HEK293 (cell line): ENCODE results near the gene HP.

Source experiments
- CTCF ChIA-PET: fragments of 350-600 bp; formaldehyde crosslinking; extraction: SDS; loops from one replicate; lab custom pipeline; 2021; ENCODE audit warnings: antibody characterized with exemption; lab: Yijun Ruan, JAX
- POLR2A ChIA-PET: fragments of 300-600 bp; formaldehyde crosslinking; extraction: SDS; loops from one replicate; lab custom pipeline; 2020; ENCODE audit warnings: antibody characterized with exemption, inconsistent platforms; lab: Yijun Ruan, JAX
- H3K27ac ChIP-seq: fragments of 200-500 bp; sonication (Bioruptor generic); 2 replicates; pipeline ENCODE4 v1.5.1; 2014; ENCODE audit warnings: low read depth, low read length, control low read depth, inconsistent platforms; ENCODE audit errors: extremely low read depth
- H3K36me3 ChIP-seq, 2 experiments: fragments of 200-500 bp in 1 of 2; sonication (Bioruptor generic) in 1 of 2; 1 replicate in 1 of 2; 2 replicates in 1 of 2; pipeline ENCODE4 v1.5.1; 2014 to 2017; ENCODE audit warnings: inconsistent platforms in 2 of 2, low read length in 2 of 2; ENCODE audit not compliant: control insufficient read depth in 2 of 2, insufficient read depth in 1 of 2
- H3K4me1 ChIP-seq: fragments of 200-500 bp; sonication (Bioruptor generic); 2 replicates; pipeline ENCODE4 v1.5.1; 2014; ENCODE audit warnings: mild to moderate bottlenecking, low read length, inconsistent platforms; ENCODE audit not compliant: control insufficient read depth, insufficient read depth
- H3K4me3 ChIP-seq: 2 replicates; pipeline ENCODE4 v1.5.1; 2011; ENCODE audit warnings: low read depth, mild to moderate bottlenecking, control low read depth, low read length, moderate library complexity
- H3K9me3 ChIP-seq: fragments of 200-500 bp; sonication (Bioruptor generic); 2 replicates; pipeline ENCODE4 v1.5.1; 2014; ENCODE audit warnings: low read depth, low read length, inconsistent platforms; ENCODE audit not compliant: control insufficient read depth, insufficient read depth
- EGR2 ChIP-seq: fragments of 450-650 bp; formaldehyde crosslinking; IDR thresholded peaks from 2 replicates; pipeline ENCODE4 v1.5.1; 2016; ENCODE audit warnings: low read depth, missing biosample characterization, missing genetic modification characterization
- GLI4 ChIP-seq: fragments of 450-650 bp; formaldehyde crosslinking; IDR thresholded peaks from 2 replicates; pipeline ENCODE4 v1.5.1; 2016; ENCODE audit warnings: missing biosample characterization, missing genetic modification characterization
- HOXA7 ChIP-seq: sonication (generic); formaldehyde crosslinking; IDR thresholded peaks from 2 replicates; pipeline ENCODE4 v1.8.1; 2022; ENCODE audit warnings: missing genetic modification reagents, borderline replicate concordance
- OSR2 ChIP-seq: fragments of 450-650 bp; formaldehyde crosslinking; IDR thresholded peaks from 2 replicates; pipeline ENCODE4 v1.5.1; 2016; ENCODE audit warnings: missing biosample characterization, missing genetic modification characterization
- SALL2 ChIP-seq: fragments of 450-650 bp; formaldehyde crosslinking; IDR thresholded peaks from 2 replicates; pipeline ENCODE4 v1.5.0; 2017; ENCODE audit warnings: missing biosample characterization, mild to moderate bottlenecking, missing genetic modification characterization, borderline replicate concordance
- SP7 ChIP-seq: fragments of 450-650 bp; formaldehyde crosslinking; IDR thresholded peaks from 2 replicates; pipeline ENCODE4 v1.5.1; 2016; ENCODE audit warnings: missing biosample characterization, missing genetic modification characterization
- ZBTB21 ChIP-seq: fragments of 450-650 bp; formaldehyde crosslinking; IDR thresholded peaks from 2 replicates; pipeline ENCODE4 v1.5.1; 2017; ENCODE audit warnings: missing biosample characterization, missing genetic modification characterization
- ZFHX2 ChIP-seq: fragments of 450-650 bp; formaldehyde crosslinking; conservative IDR thresholded peaks from 2 replicates; pipeline ENCODE4 v1.5.1; 2016; ENCODE audit warnings: missing biosample characterization, missing genetic modification characterization
- ZFP37 ChIP-seq: fragments of 450-650 bp; formaldehyde crosslinking; IDR thresholded peaks from 2 replicates; pipeline ENCODE4 v1.5.1; 2016; ENCODE audit warnings: missing biosample characterization, missing genetic modification characterization
- ZIC2 ChIP-seq: fragments of 450-650 bp; formaldehyde crosslinking; IDR thresholded peaks from 2 replicates; pipeline ENCODE4 v1.5.1; 2016; ENCODE audit warnings: missing biosample characterization, missing genetic modification characterization
- ZNF157 ChIP-seq: fragments of 450-650 bp; formaldehyde crosslinking; IDR thresholded peaks from 2 replicates; pipeline ENCODE4 v1.5.1; 2016; ENCODE audit warnings: missing biosample characterization, missing genetic modification characterization
- ZNF16 ChIP-seq: fragments of 450-650 bp; formaldehyde crosslinking; IDR thresholded peaks from 2 replicates; pipeline ENCODE4 v1.5.1; 2016; ENCODE audit warnings: low read depth, missing biosample characterization, missing genetic modification characterization
- ZNF544 ChIP-seq: fragments of 450-650 bp; formaldehyde crosslinking; IDR thresholded peaks from 2 replicates; pipeline ENCODE4 v1.5.0; 2017; ENCODE audit warnings: missing biosample characterization, missing genetic modification characterization
- ZNF645 ChIP-seq: fragments of 450-650 bp; formaldehyde crosslinking; IDR thresholded peaks from 2 replicates; pipeline ENCODE4; 2016; ENCODE audit warnings: missing biosample characterization, missing genetic modification characterization
- ZNF692 ChIP-seq: fragments of 450-650 bp; formaldehyde crosslinking; IDR thresholded peaks from 2 replicates; pipeline ENCODE4 v1.5.1; 2016; ENCODE audit warnings: missing biosample characterization, missing genetic modification characterization
- TF ChIP-seq, protein P1 (sequence below): fragments of 450-650 bp; formaldehyde crosslinking; IDR thresholded peaks from 2 replicates; pipeline ENCODE4 v1.5.1; 2016; ENCODE audit warnings: missing biosample characterization, missing genetic modification characterization
- TF ChIP-seq, protein P2 (sequence below): fragments of 450-650 bp; formaldehyde crosslinking; IDR thresholded peaks from 2 replicates; pipeline ENCODE4 v1.5.1; 2016; ENCODE audit warnings: missing biosample characterization, missing genetic modification characterization
- TF ChIP-seq, protein P3 (sequence below): fragments of 450-650 bp; formaldehyde crosslinking; conservative IDR thresholded peaks from 2 replicates; pipeline ENCODE4 v1.5.1; 2016; ENCODE audit warnings: low read depth, missing biosample characterization, missing genetic modification characterization

The HP gene

GRCh38 chr16:72013389-72013788 lies 40.9 kb upstream of the HP start (continued):
- peak; percentile 98 for TF ChIP-seq ZNF692 (tag by site-specific recombination)

DNA sequence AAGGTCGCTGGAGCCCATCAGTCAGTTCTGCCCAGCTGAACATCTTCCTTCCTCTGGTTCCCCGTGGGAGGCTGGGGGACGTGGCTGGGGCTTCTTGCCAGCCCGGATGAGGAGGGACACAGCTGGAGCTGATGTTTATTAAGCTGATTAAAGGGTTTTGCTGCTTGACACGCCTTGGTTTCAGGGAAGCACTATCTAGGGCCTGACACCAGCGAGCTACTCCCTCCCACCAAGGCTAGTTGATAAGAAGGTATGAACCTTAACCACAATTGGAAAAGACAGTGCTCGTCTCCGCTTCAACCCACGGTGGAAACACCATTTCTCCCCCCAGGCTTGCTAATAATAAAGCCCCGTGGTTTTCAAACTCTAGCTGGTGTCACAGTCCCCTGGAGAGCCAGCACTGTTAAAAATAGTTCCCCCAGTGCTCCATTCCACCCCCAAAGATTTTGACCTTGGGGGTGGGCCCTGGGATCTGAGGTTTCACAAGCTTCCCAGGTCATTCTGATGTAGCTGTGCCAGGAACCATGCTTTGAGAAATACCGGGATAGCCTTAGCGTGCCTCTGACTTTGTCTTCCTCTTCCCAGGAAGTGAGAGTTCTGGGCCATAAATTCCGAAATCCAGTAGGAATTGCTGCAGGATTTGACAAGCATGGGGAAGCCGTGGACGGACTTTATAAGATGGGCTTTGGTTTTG lies 40.3 kb upstream of the HP start:
- ChIA-PET POLR2A (interaction anchor here (0.8 kb wide), 1 partner anchor 205 kb away, joined by 3 read pairs; the partner anchor contains the start of gene AP1G1), CTCF (interaction anchor here (0.7 to 0.8 kb wide), 2 partner anchors 53 to 526 kb away, joined by 3 read pairs; no protein-coding TSS in a partner anchor)
- peaks cover 0 to 35% of the 10 kb centered on the region in 2 experiments; a peak in 1 of 3 replicates for H3K36me3 ChIP-seq

GRCh38 chr16:72014675-72015074 lies 39.6 kb upstream of the HP start:
- ChIA-PET POLR2A (interaction anchor here (0.8 kb wide), 1 partner anchor 206 kb away, joined by 3 read pairs; the partner anchor contains the start of gene AP1G1), CTCF (interaction anchor here (0.7 to 0.8 kb wide), 2 partner anchors 52 to 525 kb away, joined by 3 read pairs; no protein-coding TSS in a partner anchor)
- Histone ChIP-seq H3K27ac (no peak overlapping the region), H3K4me1 (0 out of 2 replicates have a peak, but pooled peaks cover 2% of the 10 kb centered on the region), H3K36me3 (peaks cover 0 to 37% of the 10 kb centered on the region in 2 experiments; a peak in 1 of 3 replicates), H3K9me3 (no peaks in the 10 kb centered on the region), H3K4me3 (no peak overlapping the region)
- TF ChIP-seq ZNF157 (tag by site-specific recombination): no peak
- TF ChIP-seq ZNF645: no peak
- no peak for TF ChIP-seq ZBTB21 (tag by site-specific recombination)
- TF ChIP-seq ZFP37 (tag by site-specific recombination): no peak
- TF ChIP-seq SALL2 (tag by site-specific recombination): no peak
- TF ChIP-seq OSR2 (tag by site-specific recombination): no peak
- TF ChIP-seq, protein P1, sequence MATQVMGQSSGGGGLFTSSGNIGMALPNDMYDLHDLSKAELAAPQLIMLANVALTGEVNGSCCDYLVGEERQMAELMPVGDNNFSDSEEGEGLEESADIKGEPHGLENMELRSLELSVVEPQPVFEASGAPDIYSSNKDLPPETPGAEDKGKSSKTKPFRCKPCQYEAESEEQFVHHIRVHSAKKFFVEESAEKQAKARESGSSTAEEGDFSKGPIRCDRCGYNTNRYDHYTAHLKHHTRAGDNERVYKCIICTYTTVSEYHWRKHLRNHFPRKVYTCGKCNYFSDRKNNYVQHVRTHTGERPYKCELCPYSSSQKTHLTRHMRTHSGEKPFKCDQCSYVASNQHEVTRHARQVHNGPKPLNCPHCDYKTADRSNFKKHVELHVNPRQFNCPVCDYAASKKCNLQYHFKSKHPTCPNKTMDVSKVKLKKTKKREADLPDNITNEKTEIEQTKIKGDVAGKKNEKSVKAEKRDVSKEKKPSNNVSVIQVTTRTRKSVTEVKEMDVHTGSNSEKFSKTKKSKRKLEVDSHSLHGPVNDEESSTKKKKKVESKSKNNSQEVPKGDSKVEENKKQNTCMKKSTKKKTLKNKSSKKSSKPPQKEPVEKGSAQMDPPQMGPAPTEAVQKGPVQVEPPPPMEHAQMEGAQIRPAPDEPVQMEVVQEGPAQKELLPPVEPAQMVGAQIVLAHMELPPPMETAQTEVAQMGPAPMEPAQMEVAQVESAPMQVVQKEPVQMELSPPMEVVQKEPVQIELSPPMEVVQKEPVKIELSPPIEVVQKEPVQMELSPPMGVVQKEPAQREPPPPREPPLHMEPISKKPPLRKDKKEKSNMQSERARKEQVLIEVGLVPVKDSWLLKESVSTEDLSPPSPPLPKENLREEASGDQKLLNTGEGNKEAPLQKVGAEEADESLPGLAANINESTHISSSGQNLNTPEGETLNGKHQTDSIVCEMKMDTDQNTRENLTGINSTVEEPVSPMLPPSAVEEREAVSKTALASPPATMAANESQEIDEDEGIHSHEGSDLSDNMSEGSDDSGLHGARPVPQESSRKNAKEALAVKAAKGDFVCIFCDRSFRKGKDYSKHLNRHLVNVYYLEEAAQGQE (tag by site-specific recombination): no peak
- TF ChIP-seq ZNF544 (tag by site-specific recombination): no peak
- TF ChIP-seq, protein P2, sequence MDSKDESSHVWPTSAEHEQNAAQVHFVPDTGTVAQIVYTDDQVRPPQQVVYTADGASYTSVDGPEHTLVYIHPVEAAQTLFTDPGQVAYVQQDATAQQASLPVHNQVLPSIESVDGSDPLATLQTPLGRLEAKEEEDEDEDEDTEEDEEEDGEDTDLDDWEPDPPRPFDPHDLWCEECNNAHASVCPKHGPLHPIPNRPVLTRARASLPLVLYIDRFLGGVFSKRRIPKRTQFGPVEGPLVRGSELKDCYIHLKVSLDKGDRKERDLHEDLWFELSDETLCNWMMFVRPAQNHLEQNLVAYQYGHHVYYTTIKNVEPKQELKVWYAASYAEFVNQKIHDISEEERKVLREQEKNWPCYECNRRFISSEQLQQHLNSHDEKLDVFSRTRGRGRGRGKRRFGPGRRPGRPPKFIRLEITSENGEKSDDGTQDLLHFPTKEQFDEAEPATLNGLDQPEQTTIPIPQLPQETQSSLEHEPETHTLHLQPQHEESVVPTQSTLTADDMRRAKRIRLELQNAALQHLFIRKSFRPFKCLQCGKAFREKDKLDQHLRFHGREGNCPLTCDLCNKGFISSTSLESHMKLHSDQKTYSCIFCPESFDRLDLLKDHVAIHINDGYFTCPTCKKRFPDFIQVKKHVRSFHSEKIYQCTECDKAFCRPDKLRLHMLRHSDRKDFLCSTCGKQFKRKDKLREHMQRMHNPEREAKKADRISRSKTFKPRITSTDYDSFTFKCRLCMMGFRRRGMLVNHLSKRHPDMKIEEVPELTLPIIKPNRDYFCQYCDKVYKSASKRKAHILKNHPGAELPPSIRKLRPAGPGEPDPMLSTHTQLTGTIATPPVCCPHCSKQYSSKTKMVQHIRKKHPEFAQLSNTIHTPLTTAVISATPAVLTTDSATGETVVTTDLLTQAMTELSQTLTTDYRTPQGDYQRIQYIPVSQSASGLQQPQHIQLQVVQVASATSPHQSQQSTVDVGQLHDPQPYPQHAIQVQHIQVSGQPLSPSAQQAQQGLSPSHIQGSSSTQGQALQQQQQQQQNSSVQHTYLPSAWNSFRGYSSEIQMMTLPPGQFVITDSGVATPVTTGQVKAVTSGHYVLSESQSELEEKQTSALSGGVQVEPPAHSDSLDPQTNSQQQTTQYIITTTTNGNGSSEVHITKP (tag by site-specific recombination): no peak
- TF ChIP-seq ZNF16 (tag by site-specific recombination): no peak
- TF ChIP-seq GLI4: no peak

More for the DNA sequence above, 40.3 kb upstream of the HP start:
- Histone ChIP-seq H3K9me3 (no peaks in the 10 kb centered on the region), H3K27ac (no peak overlapping the region), H3K4me1 (0 out of 2 replicates have a peak, but pooled peaks cover 2% of the 10 kb centered on the region), H3K4me3 (no peak overlapping the region)
- TF ChIP-seq HOXA7 (no peak), EGR2 (0 out of 2 replicates have a peak, but pooled peaks have one; percentile 20), SP7 (peak; percentile 57), ZFHX2 (tag by site-specific recombination) (peak; percentile 36), ZIC2 (tag by site-specific recombination) (peak; percentile 59)
- TF ChIP-seq, protein P3, sequence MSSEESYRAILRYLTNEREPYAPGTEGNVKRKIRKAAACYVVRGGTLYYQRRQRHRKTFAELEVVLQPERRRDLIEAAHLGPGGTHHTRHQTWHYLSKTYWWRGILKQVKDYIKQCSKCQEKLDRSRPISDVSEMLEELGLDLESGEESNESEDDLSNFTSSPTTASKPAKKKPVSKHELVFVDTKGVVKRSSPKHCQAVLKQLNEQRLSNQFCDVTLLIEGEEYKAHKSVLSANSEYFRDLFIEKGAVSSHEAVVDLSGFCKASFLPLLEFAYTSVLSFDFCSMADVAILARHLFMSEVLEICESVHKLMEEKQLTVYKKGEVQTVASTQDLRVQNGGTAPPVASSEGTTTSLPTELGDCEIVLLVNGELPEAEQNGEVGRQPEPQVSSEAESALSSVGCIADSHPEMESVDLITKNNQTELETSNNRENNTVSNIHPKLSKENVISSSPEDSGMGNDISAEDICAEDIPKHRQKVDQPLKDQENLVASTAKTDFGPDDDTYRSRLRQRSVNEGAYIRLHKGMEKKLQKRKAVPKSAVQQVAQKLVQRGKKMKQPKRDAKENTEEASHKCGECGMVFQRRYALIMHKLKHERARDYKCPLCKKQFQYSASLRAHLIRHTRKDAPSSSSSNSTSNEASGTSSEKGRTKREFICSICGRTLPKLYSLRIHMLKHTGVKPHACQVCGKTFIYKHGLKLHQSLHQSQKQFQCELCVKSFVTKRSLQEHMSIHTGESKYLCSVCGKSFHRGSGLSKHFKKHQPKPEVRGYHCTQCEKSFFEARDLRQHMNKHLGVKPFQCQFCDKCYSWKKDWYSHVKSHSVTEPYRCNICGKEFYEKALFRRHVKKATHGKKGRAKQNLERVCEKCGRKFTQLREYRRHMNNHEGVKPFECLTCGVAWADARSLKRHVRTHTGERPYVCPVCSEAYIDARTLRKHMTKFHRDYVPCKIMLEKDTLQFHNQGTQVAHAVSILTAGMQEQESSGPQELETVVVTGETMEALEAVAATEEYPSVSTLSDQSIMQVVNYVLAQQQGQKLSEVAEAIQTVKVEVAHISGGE: peak; percentile 47; the same call in 1 of the 2 replicates
